Astrocyte (in vitro differentiated cells and primary cell): ENCODE results near the gene FBXO48. TPM values are rescaled to one million over a fixed set of nuclear protein-coding genes. Genes with fewer than 3 reads are reported as not detected.

Experiments
- DNase-seq: peaks from one replicate; pipeline ENCODE4 v3.0.0-alpha.2; 2010; ENCODE audit warnings: low read depth
- FAIRE-seq: peaks from 2 replicates; lab custom pipeline; 2011; peaks lifted over from hg19 to GRCh38; lab: Jason Lieb, UNC
- H2AFZ ChIP-seq: 2 replicates; pipeline ENCODE4 v1.6.0; 2012; ENCODE audit warnings: low read depth, low read length, inconsistent platforms
- H3K27ac ChIP-seq: 2 replicates; pipeline ENCODE4 v1.5.1; 2011; ENCODE audit warnings: low read depth, low read length, inconsistent platforms
- H3K27me3 ChIP-seq: 2 replicates; pipeline ENCODE4 v1.6.0; 2011; ENCODE audit warnings: low read length, inconsistent platforms; ENCODE audit not compliant: insufficient read depth
- H3K36me3 ChIP-seq: 2 replicates; pipeline ENCODE4 v1.5.1; 2011; ENCODE audit warnings: low read length, inconsistent platforms; ENCODE audit not compliant: insufficient read depth
- H3K4me1 ChIP-seq: 2 replicates; pipeline ENCODE4 v1.5.1; 2011; ENCODE audit warnings: low read length, inconsistent platforms; ENCODE audit not compliant: insufficient read depth
- H3K4me2 ChIP-seq: 2 replicates; pipeline ENCODE4 v1.6.0; 2012; ENCODE audit warnings: low read length, inconsistent platforms
- H3K4me3 ChIP-seq: 2 replicates; pipeline ENCODE4 v1.5.1; 2011; ENCODE audit warnings: low read depth, mild to moderate bottlenecking, low read length, inconsistent platforms; ENCODE audit not compliant: insufficient read depth
- H3K79me2 ChIP-seq: 2 replicates; pipeline ENCODE4 v1.6.0; 2012; ENCODE audit warnings: mild to moderate bottlenecking, low read length, inconsistent platforms; ENCODE audit not compliant: insufficient read depth
- H3K9ac ChIP-seq: 2 replicates; pipeline ENCODE4 v1.6.0; 2012; ENCODE audit warnings: mild to moderate bottlenecking, low read length, inconsistent platforms
- H3K9me3 ChIP-seq: 2 replicates; pipeline ENCODE4 v1.5.1; 2012; ENCODE audit warnings: low read depth, mild to moderate bottlenecking, low read length, inconsistent platforms; ENCODE audit not compliant: insufficient read depth
- H4K20me1 ChIP-seq: 2 replicates; pipeline ENCODE4 v1.6.0; 2012; ENCODE audit warnings: low read length, inconsistent platforms; ENCODE audit not compliant: insufficient read depth
- H3K27ac Mint-ChIP-seq: one replicate; pipeline ENCODE4 v1.8.0; 2021; ENCODE audit warnings: mild to moderate bottlenecking, mixed read lengths; ENCODE audit not compliant: unreplicated experiment
- H3K27me3 Mint-ChIP-seq: one replicate; pipeline ENCODE4 v1.8.0; 2021; ENCODE audit warnings: low read depth, mixed read lengths; ENCODE audit not compliant: unreplicated experiment
- H3K36me3 Mint-ChIP-seq: one replicate; pipeline ENCODE4 v1.8.0; 2021; ENCODE audit warnings: low read depth, mixed read lengths; ENCODE audit not compliant: unreplicated experiment
- H3K4me1 Mint-ChIP-seq: one replicate; pipeline ENCODE4 v1.8.0; 2021; ENCODE audit warnings: low read depth, mixed read lengths; ENCODE audit not compliant: unreplicated experiment
- H3K4me3 Mint-ChIP-seq: one replicate; pipeline ENCODE4 v1.8.0; 2021; ENCODE audit warnings: mild to moderate bottlenecking, moderate library complexity, mixed read lengths; ENCODE audit not compliant: unreplicated experiment
- H3K9me3 Mint-ChIP-seq: one replicate; pipeline ENCODE4 v1.8.0; 2021; ENCODE audit warnings: mild to moderate bottlenecking, mixed read lengths; ENCODE audit not compliant: unreplicated experiment
- CTCF ChIP-seq: IDR thresholded peaks from 2 replicates; pipeline ENCODE4 v1.5.1; 2011; ENCODE audit warnings: low read depth, mild to moderate bottlenecking, inconsistent platforms, low read length, moderate library complexity; ENCODE audit not compliant: insufficient read depth
- EZH2 ChIP-seq: IDR thresholded peaks from 2 replicates; pipeline ENCODE4 v1.6.1; 2012; ENCODE audit warnings: mild to moderate bottlenecking, low read length, inconsistent platforms; ENCODE audit not compliant: insufficient read depth
- total RNA-seq: library from RNA; stranded (reverse); gene quantifications from 2 replicates; pipeline ENCODE4 v1.2.1, GENCODE V29; 2021

The FBXO48 gene
- total RNA-seq, 1 donor from 2014 or later = 0.54 TPM

- H3K9ac ChIP-seq = no peak overlapping the region
- no peak overlapping the region for H2AFZ ChIP-seq
- Mint-ChIP-seq H3K4me3 (no peak overlapping the region), H3K4me1 (peaks cover 7% of the 10 kb centered on the region), H3K9me3 (peaks cover 4% of the 10 kb centered on the region), H3K27ac (no peak overlapping the region), H3K27me3 (peaks cover 7% of the 10 kb centered on the region), H3K36me3 (peaks cover 2% of the 10 kb centered on the region)
- H3K27me3 ChIP-seq = peaks cover 2% of the 10 kb centered on the region
- FAIRE-seq (no peak), DNase-seq (no peak)
- H3K4me3 ChIP-seq = no peak overlapping the region
- no peaks in the 10 kb centered on the region for H4K20me1 ChIP-seq
- no peaks in the 10 kb centered on the region for H3K79me2 ChIP-seq
- no peak for TF ChIP-seq EZH2
- TF ChIP-seq CTCF = no peak
- H3K36me3 ChIP-seq = no peaks in the 10 kb centered on the region
- no peaks in the 10 kb centered on the region for H3K4me1 ChIP-seq
- no peak overlapping the region for H3K4me2 ChIP-seq
- H3K9me3 ChIP-seq = no peaks in the 10 kb centered on the region
- no peak overlapping the region for H3K27ac ChIP-seq
These were observed 35.6 kb downstream of the FBXO48 start for GRCh38 chr2:68431316-68431972.

GRCh38 chr2:68429311-68429826 is 37.7 kb downstream of the FBXO48 start:
- Mint-ChIP-seq H3K27me3 (peaks cover 7% of the 10 kb centered on the region), H3K36me3 (peaks cover 2% of the 10 kb centered on the region), H3K4me1 (no peaks in the 10 kb centered on the region), H3K27ac (no peak overlapping the region), H3K4me3 (no peak overlapping the region), H3K9me3 (peaks cover 4% of the 10 kb centered on the region)
- Histone ChIP-seq H3K4me1 (no peaks in the 10 kb centered on the region), H3K79me2 (no peaks in the 10 kb centered on the region), H3K9ac (no peak overlapping the region), H3K9me3 (no peaks in the 10 kb centered on the region), H3K4me3 (no peak overlapping the region), H3K27me3 (peaks cover 6% of the 10 kb centered on the region), H2AFZ (no peak overlapping the region), H3K4me2 (no peak overlapping the region), H3K27ac (no peak overlapping the region), H3K36me3 (no peaks in the 10 kb centered on the region), H4K20me1 (no peaks in the 10 kb centered on the region)
- DNase-seq (no peak), FAIRE-seq (no peak)
- TF ChIP-seq EZH2 (no peak), CTCF (no peak)

DNA sequence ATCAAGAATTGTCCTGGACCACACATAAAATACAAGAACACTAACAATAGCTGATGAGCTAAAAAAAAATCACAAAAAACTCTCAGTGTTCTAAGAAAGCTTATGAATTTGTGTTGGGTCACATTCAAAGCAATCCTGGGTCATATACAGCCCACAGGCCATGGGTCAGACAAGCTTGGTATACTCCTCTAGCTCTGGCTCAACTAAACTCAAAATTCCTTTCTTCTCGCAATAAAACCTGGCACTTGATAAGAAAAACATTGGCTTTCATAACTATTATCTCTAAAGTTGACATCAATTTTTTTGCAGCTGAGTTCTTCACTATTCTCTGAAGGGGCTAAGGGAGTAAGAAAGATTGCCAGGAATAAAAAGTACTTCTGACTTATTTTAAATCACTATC is 38.3 kb downstream of the FBXO48 start:
- H3K4me1 Mint-ChIP-seq = no peaks in the 10 kb centered on the region
- DNase-seq (no peak), FAIRE-seq (no peak)

More for the DNA sequence above, 38.3 kb downstream of the FBXO48 start:
- Mint-ChIP-seq H3K27me3 (peaks cover 7% of the 10 kb centered on the region), H3K9me3 (peaks cover 4% of the 10 kb centered on the region), H3K36me3 (peaks cover 2% of the 10 kb centered on the region), H3K4me3 (no peak overlapping the region), H3K27ac (no peak overlapping the region)
- Histone ChIP-seq H3K9ac (no peak overlapping the region), H3K27ac (no peak overlapping the region), H3K9me3 (no peaks in the 10 kb centered on the region), H2AFZ (no peak overlapping the region), H4K20me1 (no peaks in the 10 kb centered on the region), H3K4me1 (no peaks in the 10 kb centered on the region), H3K27me3 (peaks cover 6% of the 10 kb centered on the region), H3K4me3 (no peak overlapping the region), H3K36me3 (no peaks in the 10 kb centered on the region), H3K4me2 (no peak overlapping the region), H3K79me2 (no peaks in the 10 kb centered on the region)
- TF ChIP-seq CTCF (no peak), EZH2 (no peak)
